ENCODE measurements around the gene ZNF385B.

ZNF385B gene

DNA sequence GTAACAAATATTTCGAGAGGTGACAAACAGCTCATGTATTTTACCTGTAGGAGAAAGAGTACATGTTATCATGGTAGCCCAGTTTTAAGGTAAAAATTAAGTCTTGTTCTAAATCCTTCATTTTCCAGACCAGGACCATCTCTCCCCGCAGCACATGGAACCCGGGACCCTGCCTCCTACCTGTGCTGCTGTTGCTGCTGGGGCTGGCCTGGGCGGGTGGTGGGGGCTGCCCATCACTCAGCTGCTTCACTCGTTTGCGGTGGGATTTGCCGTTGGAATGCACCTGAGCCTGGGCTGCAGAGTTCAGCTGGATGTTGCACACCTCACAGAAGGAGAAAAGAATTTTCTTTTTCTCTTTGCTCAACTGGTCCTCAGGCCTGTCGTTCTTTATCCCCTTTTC lies 92.1 kb downstream of the ZNF385B start:
- intact Hi-C loops (cut with DNase I), result no loop called here
- DNase-seq, result no peak

DNA sequence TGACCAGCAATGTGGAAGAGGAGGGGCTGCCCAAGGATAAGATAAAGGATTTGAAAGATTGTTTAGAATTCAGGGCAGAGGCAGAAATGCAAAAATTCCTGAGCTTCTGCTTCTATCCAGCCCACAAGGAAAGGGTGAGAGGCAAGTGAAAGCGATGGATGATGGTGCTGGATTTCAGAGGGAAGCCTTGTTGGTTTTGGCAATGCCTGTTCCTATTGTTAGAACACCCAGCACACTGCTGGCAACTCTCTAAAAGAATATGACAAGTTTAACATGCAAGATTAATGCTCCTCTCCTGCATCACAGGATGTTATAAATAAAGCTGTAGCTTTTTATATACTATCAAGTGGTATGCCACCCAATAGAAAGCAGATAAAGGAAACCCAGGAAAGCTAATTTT lies 92.6 kb downstream of the ZNF385B start:
- intact Hi-C loops (cut with DNase I), result no loop called here
- DNase-seq, result peak in 18 of 42 donors; percentile 12 to 79 (median 38)

DNA sequence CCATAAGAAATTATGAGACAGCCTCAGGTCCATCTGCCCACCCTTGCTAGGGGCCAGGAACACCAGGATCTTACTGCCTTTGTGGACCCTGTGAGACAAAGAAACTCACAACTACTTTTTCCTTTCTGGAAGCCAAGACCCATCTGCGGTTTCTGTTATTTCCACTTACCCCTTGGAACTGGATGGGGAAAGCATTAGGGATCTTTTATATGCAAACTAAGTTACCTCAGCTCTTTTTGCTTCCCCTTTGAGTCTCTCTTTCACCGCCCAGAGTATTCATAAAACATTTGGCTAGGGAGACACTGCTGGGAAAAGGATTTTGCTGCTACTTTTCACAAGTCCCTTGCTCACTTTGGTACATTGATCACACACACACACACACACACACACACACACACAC lies 95.7 kb downstream of the ZNF385B start:
- DNase-seq, result no peak
- intact Hi-C loops (cut with DNase I), result no loop called here

DNA sequence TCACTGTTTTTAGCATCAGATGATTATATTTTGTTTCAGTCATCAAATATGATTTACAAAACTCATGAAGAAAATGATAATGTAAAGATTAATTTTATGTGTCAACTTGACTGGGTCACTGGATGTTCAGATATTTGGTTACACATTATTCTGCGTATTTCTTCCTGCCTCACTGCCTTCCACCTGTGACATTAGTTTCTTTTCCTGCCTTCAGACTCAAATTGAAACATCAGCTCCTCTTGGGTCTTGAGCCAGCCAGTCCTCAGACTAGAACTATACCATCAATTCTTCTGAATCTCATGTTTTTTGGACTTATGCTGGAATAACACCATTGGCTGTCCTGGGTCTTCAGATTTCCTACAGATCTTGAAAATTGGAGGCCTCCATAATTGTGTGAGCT lies 96.7 kb downstream of the ZNF385B start:
- no peak for DNase-seq
- intact Hi-C loops (cut with DNase I), result no loop called here

DNA sequence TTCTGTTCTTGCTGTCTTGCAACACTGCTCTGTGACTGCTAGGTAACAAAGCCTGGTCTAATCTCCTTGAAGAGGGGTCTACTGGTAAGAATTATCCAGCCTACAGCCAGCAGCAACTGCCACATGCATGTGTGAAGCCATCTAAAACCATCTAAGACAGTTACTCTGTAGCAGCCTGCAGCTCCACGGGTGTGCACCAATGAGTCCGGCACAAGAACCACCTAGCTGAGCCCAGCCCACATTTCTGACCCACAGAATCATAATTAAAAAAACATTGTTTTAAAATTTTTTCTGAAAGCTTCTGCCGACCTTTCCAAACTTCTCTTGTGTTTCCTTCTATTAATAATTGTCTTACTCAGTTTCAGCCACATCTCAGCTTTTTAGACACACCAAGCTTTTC lies 102.8 kb downstream of the ZNF385B start:
- DNase-seq, result no peak
- intact Hi-C loops (cut with DNase I), result no loop called here

DNA sequence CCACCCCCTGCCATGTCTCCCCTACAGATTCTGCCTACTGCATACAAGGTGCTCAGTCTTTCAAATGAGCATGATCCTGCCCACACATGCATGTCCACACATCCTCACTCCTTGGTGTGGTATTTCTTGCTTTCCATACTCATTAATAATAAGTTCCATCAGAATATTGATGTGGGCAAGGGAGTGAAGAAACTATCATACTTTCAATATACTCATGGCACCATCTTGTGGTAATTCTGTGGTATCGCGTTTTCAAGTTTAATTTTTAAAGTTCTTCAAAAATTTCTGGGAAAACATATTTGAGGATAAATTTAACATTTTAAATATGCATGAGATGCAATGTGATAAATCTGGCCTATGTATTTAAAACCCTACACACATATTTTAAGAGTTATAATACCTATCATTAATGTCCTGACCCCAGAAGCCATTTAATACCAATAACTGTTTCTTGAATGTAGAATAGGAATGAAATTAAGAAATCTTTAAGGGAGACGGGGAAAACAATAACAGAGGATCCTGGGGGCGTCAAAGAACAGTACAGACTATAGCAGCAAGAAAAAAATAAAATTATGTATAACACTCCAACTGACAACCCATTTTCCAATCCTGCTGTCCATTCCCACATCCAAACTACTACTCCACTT lies 110.1 kb downstream of the ZNF385B start:
- intact Hi-C loops (cut with DNase I), result loop anchor here (5.0 kb wide), 1 partner anchor 329 kb away; no protein-coding TSS in a partner anchor
- no peak for DNase-seq

DNA sequence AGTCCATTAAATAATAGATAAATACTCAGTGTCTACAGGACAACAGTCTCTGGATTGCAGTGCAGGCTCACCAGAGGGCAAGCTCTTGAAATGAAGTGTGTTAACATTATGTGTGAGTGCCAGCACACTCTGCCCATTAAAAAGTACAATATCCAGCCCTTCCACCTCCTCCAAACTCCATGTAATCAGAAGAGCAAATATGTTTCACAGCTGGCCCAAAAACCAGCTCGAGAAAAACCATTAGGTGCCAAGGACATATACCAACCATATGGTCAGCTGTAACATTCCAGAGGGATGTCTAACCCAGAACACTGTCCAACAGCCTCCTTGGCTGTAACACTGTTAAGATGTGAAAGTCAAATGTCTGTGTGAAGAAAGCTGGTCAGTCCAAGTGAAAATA lies 112.2 kb downstream of the ZNF385B start:
- DNase-seq, result no peak

DNA sequence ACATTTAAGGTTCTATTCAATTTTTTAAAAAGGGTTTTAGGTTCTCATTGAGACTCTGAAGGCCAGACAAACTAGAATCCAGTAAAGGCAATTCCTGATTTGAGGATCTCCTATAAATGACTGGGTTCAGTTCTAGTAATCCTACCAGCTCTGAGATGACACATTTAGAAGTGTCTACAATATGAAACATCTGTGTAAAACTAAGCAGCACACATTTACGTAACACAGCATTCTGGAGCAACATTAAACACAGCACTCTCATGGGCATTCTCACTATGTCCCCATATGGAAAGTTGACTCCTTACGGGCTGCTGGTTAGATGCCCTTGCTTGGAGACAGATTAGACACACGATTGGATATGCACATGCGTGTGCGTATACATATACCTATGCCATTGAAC lies 114.4 kb downstream of the ZNF385B start:
- no peak for DNase-seq
- intact Hi-C loops (cut with DNase I), result no loop called here

More for the DNA sequence above, 112.2 kb downstream of the ZNF385B start:
- intact Hi-C loops (cut with DNase I), result no loop called here

DNA sequence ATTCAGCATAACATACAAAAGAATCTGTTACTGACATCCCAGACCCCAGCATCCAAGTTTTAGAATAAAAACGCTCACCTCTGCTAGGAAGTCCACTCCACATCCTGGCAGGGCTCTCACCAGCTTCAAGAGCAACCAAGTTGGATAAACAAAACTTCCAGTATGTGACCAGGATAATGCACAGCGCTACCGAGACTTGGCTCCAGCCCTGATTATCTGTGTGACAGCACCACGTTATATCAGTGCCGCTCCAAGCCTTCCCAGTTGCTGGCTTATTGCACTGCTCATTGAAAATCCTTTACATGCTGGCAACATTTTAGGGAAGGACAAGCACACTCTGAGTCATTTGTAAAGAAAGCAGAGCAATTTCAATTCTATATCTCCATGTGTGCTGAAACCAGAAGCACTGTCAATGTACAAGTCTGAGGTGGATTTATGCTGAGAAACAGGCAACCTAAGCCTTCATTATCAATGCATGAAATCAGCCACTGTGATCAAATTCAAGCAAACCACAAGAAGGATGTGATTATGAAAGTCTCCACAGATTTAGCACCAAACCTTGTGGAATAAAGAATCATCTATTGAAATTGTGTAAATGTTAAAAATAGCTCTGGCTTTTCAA lies 115.7 kb downstream of the ZNF385B start:
- peak in 9 of 42 donors; percentile 4 to 49 (median 18) for DNase-seq
- intact Hi-C loops (cut with DNase I), result no loop called here

DNA sequence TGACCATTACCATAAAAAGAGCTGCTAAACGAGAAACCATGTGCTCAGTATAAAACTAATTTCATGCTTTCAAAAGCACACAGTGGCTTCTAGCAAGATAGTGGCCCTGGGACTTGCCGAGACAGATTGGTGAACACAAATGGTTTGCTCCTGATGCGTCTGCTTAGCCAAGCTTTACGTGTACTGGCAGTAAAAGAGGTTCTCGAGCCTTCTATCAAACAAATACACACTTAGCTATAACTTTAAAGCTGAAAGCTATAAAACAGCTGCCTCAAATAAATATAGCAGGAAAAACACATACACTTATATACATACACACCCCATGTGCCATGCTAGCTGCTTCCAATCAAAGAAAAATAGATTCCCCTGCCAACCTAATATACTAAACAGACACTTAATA lies 117.0 kb downstream of the ZNF385B start:
- intact Hi-C loops (cut with DNase I), result no loop called here
- DNase-seq, result no peak

DNA sequence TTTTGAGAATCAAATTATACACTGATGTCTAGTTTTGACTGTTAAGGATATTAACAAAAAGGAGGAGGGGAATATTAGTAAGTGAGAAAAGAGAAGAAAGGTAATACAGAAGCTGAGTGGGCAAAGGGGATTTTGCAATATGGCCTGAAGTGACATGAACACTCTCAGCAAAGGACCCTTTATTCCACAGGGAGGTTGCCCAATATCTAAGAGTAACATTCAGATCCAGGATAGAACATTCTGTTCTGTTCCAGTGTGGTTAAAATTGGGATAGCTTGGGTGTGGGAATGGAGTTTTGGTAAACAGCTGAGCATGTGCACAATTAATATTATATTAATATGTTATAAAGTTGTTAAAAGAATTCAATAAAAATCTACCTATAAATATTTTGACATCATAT lies 120.1 kb downstream of the ZNF385B start:
- intact Hi-C loops (cut with DNase I), result no loop called here
- no peak for DNase-seq

DNA sequence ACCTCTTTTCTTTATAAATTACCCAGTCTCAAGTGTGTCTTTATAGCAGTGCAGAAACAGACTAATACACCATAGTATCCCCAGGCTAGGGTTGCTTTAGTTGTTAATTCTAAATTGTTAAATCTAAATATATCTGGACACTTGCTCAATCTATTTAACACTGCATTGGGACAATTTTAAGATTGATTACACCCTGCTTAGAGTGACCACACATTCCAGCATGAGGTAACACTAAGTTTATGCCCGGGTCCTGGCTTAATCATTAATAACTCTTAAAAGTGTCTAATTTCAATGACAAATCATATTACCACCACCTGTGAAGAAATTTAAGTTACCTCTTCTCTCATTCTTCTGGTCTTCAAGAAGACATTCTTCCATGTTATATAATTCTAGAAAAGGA lies 131.4 kb downstream of the ZNF385B start:
- intact Hi-C loops (cut with DNase I), result no loop called here
- DNase-seq, result no peak

DNA sequence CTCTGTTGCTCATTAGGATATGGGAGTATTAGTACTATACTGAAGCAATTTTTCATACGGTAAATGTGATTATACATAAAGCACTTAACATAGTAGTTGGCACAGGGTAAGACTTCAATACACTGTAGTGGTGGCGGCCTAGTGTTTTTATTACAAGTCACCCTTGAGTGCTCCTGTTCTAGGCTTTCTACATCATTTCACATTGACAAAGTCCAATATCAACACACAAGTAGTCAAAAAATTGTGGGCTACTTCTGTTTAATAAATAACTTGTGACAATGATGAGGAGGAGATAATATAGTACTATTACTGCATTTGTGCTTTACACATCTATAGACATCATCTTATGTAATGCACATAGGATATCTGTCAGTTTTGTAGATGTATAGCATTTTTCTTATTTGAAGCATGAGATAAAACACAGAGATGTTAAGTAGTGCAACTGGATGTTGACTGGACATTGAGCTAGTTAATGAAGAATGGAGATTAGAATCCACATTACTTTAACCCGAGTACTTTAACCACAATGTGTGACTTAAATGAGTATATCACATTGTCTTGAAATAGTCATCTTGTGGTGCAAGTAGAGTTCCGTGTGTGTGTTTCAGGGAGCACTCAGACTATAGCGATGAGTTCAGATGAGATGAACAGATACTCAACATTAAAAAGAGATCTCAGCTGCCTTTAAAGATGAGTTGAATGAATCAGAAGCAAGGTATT lies 134.8 kb downstream of the ZNF385B start:
- DNase-seq, result no peak
- intact Hi-C loops (cut with DNase I), result no loop called here

DNA sequence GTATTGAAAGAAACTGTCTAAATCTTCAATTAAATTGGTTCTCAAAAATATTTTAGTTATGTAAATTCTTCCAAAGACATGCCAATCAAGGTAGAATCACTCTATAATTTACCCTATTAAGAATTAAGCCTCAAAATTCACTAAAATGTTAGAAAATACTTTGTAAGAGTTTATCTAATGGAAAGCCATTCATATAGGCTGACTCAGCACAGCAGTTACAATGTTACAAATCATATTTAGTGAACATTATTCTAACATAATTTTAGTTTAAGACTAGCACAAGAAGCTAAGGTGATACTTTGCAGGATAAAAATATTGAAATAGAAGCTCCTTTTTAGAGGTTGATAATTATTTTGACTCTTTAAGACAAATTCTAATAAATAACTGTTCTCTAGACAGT lies 137.0 kb downstream of the ZNF385B start:
- intact Hi-C loops (cut with DNase I), result no loop called here
- no peak for DNase-seq

DNA sequence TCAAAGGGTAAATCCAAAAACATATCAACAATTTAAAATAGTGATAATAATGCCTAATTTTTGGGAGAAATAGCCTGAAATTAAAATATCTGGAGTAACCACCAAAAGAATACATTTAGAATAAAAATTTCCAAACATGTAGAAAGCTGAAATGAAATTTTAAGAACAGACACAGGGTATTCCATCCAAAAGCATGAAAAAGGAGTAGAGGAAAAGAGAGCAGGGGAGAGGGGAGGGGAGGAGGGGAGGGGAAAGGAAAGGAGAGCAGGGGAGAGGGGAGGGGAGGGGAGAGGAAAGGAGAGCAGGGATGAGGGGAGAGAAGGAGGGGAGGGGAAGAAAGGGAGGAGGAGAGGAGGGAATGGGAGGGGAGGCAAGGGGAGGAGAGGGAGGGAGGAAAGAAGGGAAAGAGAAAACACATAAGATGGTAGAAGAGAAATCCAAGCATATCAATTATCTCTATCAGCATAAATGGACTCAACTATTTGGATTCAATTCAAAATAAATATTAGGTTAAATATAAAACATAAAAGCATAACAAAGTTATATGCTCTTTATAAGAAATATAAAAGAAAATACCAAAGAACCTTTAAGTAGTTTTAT lies 141.1 kb downstream of the ZNF385B start:
- no peak for DNase-seq
- intact Hi-C loops (cut with DNase I), result no loop called here

DNA sequence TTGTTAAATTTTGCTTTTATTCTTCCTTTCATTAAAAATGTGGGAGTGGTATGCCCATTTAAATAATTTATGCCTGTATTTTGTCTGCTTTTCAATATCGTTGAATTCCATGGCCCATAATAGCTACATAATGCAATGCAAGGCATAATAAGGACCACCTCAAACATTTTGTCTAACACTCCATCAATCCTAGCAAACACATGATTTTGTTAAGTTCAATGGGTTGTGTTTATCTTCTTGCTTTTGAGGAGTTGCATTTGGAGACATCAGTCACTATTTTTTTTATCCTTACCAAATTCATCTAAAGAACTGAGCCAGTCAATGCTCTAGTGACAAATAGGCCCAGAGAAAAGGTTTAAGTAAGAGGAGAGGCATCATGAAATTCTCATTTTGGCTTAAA lies 145.5 kb downstream of the ZNF385B start:
- no peak for DNase-seq
- intact Hi-C loops (cut with DNase I), result no loop called here

DNA sequence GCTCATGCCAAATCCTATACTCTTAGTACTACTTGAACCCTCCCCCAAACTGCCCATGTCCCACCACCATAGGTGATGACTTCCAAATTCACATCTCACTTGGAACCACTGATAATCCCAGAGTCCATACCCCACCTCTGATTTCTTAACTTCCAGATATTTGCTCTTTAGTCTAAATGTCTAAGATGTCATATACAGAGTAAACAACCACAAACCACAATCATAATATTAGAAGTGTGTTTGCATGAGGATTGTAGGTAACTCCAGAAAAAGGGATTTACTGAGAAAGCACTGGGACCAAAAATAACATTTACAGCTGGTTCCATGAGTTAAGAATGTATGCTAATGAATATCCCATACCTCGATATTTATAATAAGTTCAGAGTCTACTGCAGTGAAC lies 146.2 kb downstream of the ZNF385B start:
- DNase-seq, result no peak
- intact Hi-C loops (cut with DNase I), result no loop called here

DNA sequence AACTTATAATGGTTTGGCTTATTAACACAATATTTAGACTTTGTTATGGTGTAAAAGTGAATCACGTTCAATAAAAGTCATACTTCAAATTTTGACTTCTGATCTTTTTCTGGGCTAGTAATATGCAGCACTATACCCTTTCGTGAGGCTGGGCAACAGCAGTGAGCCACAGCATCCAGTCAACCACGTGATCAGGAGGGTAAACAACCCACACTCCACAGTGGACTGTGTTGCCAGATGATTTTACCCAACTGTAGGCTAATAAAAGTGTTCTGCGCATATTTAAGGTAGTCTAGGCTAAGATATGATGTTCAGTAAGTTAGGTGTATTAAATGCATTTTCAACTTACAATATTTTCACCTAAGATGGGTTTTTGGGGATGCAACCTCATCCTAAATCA lies 148.6 kb downstream of the ZNF385B start:
- no peak for DNase-seq

DNA sequence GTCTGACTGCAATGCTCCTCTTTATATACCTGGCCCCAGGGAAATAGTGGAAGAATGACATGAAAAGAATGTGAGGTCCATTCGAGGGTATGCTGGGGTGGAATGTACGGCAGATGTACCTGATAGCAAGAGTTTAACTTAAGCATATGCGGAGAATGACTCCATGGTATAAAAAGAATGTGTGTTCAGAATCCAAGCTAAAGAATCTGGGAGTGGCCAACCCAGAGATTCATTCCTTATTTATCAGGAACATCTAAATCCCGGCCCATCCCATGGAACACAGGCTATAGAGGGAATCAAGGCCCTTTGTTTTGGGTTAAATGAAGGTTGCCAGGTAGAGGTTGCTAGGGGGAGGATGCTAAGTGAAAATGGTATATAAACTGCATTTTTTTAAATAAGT lies 150.0 kb downstream of the ZNF385B start:
- DNase-seq, result no peak
- intact Hi-C loops (cut with DNase I), result no loop called here

More for the DNA sequence above, 148.6 kb downstream of the ZNF385B start:
- intact Hi-C loops (cut with DNase I), result no loop called here

DNA sequence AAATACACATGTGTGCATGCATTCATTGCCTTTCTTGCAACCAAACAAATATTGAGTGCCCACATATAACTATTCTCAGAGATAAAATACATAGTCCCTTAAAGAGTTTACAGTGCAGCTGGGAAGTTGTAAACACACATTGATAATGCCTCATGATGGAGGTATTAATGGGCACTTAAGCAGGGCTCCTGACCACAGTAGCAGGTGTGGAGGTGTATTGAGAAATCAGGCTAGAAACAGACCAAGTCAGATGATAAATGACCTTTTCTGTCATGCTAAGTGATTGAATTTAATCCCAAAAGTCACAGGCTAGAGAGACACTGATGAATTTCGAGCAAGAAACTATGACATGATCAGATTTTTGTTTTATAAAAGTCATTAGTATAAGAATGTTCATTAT lies 157.7 kb downstream of the ZNF385B start:
- no peak for DNase-seq
- intact Hi-C loops (cut with DNase I), result no loop called here
